AG09309 (cell line): Measurements from ENCODE around the gene CHCHD3.

ENCODE experiments used
- DNase-seq: peaks from one replicate; pipeline ENCODE4 v3.0.0-alpha.2; 2010; ENCODE audit warnings: low read depth
- H3K4me3 ChIP-seq: 2 replicates; pipeline ENCODE4 v1.5.1; 2011; ENCODE audit warnings: mild to moderate bottlenecking, low read depth, low read length, moderate library complexity; ENCODE audit not compliant: control insufficient read depth
- TF ChIP-seq, protein P1 (sequence below): IDR thresholded peaks from 2 replicates; pipeline ENCODE4 v1.5.1; 2011; ENCODE audit warnings: mild to moderate bottlenecking, low read depth, low read length, inconsistent platforms; ENCODE audit not compliant: insufficient read depth, control insufficient read depth; ENCODE audit errors: missing control alignments

The CHCHD3 gene

GRCh38 chr7:133109816-133110215 lies 27.9 kb upstream of the CHCHD3 start:
- no peak overlapping the region for H3K4me3 ChIP-seq
- DNase-seq: no peak
- TF ChIP-seq, protein P1, sequence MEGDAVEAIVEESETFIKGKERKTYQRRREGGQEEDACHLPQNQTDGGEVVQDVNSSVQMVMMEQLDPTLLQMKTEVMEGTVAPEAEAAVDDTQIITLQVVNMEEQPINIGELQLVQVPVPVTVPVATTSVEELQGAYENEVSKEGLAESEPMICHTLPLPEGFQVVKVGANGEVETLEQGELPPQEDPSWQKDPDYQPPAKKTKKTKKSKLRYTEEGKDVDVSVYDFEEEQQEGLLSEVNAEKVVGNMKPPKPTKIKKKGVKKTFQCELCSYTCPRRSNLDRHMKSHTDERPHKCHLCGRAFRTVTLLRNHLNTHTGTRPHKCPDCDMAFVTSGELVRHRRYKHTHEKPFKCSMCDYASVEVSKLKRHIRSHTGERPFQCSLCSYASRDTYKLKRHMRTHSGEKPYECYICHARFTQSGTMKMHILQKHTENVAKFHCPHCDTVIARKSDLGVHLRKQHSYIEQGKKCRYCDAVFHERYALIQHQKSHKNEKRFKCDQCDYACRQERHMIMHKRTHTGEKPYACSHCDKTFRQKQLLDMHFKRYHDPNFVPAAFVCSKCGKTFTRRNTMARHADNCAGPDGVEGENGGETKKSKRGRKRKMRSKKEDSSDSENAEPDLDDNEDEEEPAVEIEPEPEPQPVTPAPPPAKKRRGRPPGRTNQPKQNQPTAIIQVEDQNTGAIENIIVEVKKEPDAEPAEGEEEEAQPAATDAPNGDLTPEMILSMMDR: no peak

- no peak overlapping the region for H3K4me3 ChIP-seq
- TF ChIP-seq, protein P1: no peak
- DNase-seq: no peak
Observed at GRCh38 chr7:133108023-133108422, 26.1 kb upstream of the CHCHD3 start.

DNA sequence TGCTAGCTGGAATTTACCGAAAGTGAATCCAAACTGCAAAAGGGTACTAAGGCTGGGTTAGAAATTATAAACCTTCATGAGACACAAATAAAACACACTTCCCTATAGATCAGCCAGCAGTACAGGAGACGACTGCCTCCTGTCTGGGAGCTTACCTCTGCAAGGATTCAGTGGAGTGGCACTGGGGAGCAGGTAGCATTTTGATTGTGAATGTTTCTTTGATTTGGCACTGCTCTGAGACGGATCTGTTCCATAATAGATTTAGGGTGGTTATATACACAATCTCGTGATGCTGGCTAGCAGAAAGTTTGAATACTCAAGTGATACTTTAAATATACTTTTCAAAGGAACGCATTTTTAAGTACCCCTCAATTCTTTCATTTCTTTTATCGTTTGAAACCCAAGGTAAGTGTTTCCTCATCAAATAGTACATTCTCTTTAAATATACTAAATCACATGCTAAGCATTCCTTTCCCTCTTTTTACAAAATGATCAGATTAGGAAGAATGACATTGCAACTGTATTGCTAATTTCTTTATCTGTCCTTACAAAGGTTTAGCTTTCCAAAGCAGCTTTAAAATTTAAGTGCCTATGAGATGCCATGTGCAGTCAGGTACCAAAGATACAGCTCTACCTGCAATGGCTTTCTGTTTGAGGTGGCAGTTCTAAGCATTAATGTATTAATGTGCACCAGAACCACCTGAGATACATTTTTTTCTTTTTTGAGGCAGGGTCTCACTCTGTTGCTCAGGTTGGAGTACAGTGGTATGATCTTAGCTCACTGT lies 20.6 kb upstream of the CHCHD3 start:
- no peak overlapping the region for H3K4me3 ChIP-seq
- no peak for DNase-seq
- TF ChIP-seq, protein P1: no peak

- TF ChIP-seq, protein P1: no peak
- H3K4me3 ChIP-seq: no peak overlapping the region
- no peak for DNase-seq
Observed at GRCh38 chr7:133099633-133100286, 17.9 kb upstream of the CHCHD3 start.

DNA sequence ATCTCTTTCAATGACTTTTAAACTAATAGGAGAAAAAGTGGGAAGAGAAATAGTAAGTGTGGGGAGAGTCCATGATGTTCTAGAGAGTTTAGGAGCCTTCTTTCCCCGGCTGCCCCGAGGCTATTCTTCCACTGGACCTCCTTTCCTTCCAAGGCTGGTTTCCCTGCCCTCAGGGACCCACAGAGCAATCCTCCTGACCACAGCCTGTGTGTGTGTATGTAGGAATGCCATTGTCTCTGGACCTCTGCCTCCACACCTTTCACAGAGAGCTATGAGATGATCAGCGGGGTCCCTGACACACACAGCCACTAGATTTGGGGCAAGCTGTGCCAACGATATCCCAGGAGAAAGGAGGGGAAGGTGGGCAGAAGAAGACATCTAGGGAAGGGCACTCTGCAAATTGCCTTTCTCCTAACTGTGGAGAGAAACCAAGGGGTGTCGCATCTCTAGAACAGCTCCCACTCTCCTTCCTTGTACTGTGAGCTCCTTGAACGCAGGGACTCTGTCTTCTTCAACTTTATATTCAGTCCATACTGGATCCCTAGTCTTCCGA lies 13.3 kb upstream of the CHCHD3 start:
- no peak overlapping the region for H3K4me3 ChIP-seq
- TF ChIP-seq, protein P1: no peak
- no peak for DNase-seq

DNA sequence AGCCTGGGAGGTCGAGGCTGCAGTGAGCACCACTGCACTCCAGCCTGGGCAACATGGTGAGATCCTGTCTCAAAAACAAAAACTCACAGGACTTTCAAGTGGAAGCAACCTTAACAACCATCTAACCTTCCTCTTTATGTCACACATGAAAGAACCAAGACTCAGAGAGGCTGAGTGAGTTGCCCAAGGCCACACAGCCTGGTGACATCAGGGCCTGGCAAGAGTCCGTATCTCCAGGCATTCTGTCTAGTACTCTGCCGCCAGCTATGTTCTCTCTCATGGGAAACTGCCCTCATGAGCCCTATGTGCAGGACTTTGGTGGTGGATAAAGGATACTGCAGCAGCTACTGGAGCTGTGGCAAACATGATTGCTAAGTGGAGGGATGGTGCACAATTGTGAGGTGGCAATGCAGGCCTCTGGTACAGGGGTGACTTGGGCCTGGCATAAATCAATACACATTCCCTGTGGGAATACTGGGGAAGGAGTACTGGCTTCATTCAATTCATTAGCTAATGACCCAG lies 10.1 kb upstream of the CHCHD3 start:
- DNase-seq: no peak
- no peak overlapping the region for H3K4me3 ChIP-seq
- TF ChIP-seq, protein P1: no peak
